GM12872 (cell line): ENCODE data around the gene ANKRD36.
A peak's percentile ranks its signal among the peaks of the same experiment; 100 is the strongest.
"Not testable (repeated sequence)": the region's sequence is repeated elsewhere in the genome, so short reads cannot be mapped to it uniquely, and the experiment has no call there.

ENCODE experiments used
- CTCF ChIP-seq: IDR thresholded peaks from 3 replicates; pipeline ENCODE4 v1.5.1; 2011; ENCODE audit warnings: low read depth, mild to moderate bottlenecking, low read length, moderate library complexity; ENCODE audit not compliant: insufficient read depth

ANKRD36 gene

DNA sequence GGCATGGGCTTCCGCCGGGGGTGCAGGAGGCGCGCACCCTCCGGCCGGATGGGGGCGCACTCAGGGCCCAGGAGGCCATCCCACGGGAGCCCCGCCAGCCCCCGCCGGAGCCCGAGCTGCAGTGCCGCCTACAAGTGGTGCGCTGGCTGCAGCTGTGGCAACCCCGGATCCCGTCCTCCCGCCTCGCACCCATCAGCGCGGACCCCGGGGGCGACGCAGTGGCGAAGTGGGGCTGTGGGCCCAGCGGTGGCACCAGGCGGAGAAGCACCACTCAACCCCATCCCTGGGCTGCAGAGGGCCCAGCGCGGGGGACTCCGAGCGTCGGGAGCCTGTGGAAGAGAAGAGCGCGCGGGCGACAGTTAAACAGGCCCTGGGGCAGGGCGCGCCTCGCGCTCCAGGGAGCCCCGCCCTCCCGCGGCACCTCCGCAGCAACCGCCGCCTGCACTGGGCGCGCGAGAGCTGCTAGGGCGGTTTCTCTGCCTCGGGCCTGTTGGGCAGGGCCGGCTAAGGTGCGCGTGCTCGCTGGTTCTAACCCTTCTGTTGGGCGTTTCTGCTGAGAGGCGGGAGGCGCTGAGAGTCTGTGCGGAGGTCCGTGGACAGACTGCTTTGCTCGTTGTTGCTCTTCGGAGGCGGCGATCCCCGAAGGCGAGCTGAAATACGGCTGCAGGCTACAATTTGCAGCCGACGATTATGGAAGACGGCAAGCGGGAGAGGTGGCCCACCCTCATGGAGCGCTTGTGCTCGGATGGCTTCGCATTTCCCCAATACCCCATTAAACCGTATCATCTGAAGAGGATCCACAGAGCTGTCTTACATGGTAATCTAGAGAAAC is at the start of gene ANKRD36:
TSS of gene ANKRD36 (plus strand) at position 104 of the 832 bp plus-strand sequence. CDS start at position 691, 587 bp downstream.
- peak; percentile 50; the same call in 2 of the 3 replicates for TF ChIP-seq CTCF

DNA sequence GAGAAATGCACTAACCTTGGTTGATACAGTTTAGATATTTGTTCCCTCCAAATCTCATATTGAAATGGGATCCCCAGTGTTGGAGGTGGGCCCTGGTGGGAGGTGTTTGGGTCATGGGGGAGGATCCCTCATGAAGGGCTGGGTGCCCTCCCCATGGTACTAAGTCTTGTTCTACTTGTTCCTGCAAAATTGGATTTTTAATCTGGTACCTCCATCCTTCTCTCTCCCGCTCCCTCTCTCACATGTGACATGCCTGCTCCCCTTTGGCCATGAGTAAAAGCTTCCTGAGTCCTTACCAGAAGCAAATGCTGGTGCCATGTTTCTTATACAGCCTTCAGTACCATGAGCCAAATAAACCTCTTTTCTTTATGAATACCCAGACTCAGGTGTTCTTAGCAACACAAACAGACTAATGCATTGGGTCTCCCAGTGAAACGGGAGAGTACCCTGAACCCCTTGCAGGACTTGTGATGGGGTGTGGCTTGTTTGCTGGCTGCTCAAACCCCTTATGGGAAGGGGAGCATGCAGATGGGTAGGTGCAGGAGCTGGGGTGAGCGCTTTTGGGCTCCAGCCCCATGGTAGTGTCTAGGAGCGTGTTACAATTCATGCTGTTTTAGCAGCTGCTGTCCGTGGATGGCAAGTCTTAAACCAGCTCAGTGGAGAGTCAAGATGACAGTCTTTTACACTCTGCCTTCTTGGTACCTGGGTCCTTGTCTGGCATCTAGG is 45.5 kb upstream of the ANKRD36 start:
- no peak for TF ChIP-seq CTCF

- no peak for TF ChIP-seq CTCF
These were observed 44.9 kb upstream of the ANKRD36 start for GRCh38 chr2:97068074-97068473.

GRCh38 chr2:97094772-97095611 is 18.0 kb upstream of the ANKRD36 start, which contains the start of gene FAHD2B:
Gene FAHD2B, minus strand, starts transcription at chr2:97094882. Its CDS starts 3,176 bp downstream, at chr2:97091706.
- TF ChIP-seq CTCF: not testable (repeated sequence)

GRCh38 chr2:97095661-97096060 is 17.3 kb upstream of the ANKRD36 start:
- TF ChIP-seq CTCF: no peak

- peak; percentile 62 for TF ChIP-seq CTCF
These were observed 468 bp upstream of the ANKRD36 start for GRCh38 chr2:97112320-97113049.
